CD4-positive, alpha-beta memory T cell (primary cell): ENCODE measurements around the gene BUB3. TPM values are rescaled to one million over a fixed set of nuclear protein-coding genes. Genes with fewer than 3 reads are reported as not detected.

Source experiments
- CTCF ChIA-PET: fragments of 350-600 bp; sonication (Branson Sonifier 250); formaldehyde crosslinking; loops from one replicate; lab custom pipeline; 2021; ENCODE audit warnings: inconsistent platforms; ENCODE audit not compliant: partially characterized antibody; lab: Charles Lee
- POLR2A ChIA-PET: fragments of 350-600 bp; sonication (Branson Sonifier 250); formaldehyde crosslinking; loops from one replicate; lab custom pipeline; 2021; ENCODE audit not compliant: partially characterized antibody; lab: Charles Lee
- DNase-seq, 5 donors: peaks; one replicate each; pipeline versions ENCODE4 v3.0.0 to v3.0.0-alpha.2; 2020 to 2022; ENCODE audit warnings: mixed read lengths in 1 of 5
- H3K27ac ChIP-seq: one replicate; pipeline ENCODE4 v1.7.0; 2013; ENCODE audit warnings: low read depth, low read length
- H3K27me3 ChIP-seq: 2 replicates; pipeline ENCODE4 v1.7.0; 2013; ENCODE audit warnings: mild to moderate bottlenecking, low read length, moderate library complexity; ENCODE audit not compliant: insufficient read depth
- H3K36me3 ChIP-seq: 2 replicates; pipeline ENCODE4 v1.7.0; 2013; ENCODE audit warnings: mild to moderate bottlenecking, low read length, moderate library complexity; ENCODE audit not compliant: insufficient read depth
- H3K4me1 ChIP-seq: 2 replicates; pipeline ENCODE4 v1.7.0; 2013; ENCODE audit warnings: mild to moderate bottlenecking, low read length, moderate library complexity; ENCODE audit not compliant: insufficient read depth
- H3K4me3 ChIP-seq, 2 donors: one replicate each; pipeline ENCODE4 v1.7.0; 2013; ENCODE audit warnings: low read length in 2 of 2, mild to moderate bottlenecking in 1 of 2
- H3K9me3 ChIP-seq, 2 donors: one replicate each; pipeline ENCODE4 v1.7.0; 2013; ENCODE audit warnings: low read length in 2 of 2, control low read depth in 1 of 2; ENCODE audit not compliant: control insufficient read depth in 1 of 2
- H3K27ac Mint-ChIP-seq, 7 donors: one replicate each; pipeline ENCODE4 v1.8.0; 2020 to 2021; ENCODE audit warnings: mixed read lengths in 7 of 7, mild to moderate bottlenecking in 6 of 7, inconsistent platforms in 3 of 7, moderate library complexity in 3 of 7
- H3K27me3 Mint-ChIP-seq, 2 donors: one replicate each; pipeline ENCODE4 v1.8.0; 2020 to 2021; ENCODE audit warnings: mixed read lengths in 2 of 2
- H3K36me3 Mint-ChIP-seq, 2 donors: one replicate each; pipeline ENCODE4 v1.8.0; 2020 to 2021; ENCODE audit warnings: mixed read lengths in 2 of 2, inconsistent platforms in 1 of 2, mild to moderate bottlenecking in 1 of 2
- H3K4me1 Mint-ChIP-seq, 4 donors: one replicate each; pipeline ENCODE4 v1.8.0; 2020 to 2021; ENCODE audit warnings: mixed read lengths in 4 of 4, mild to moderate bottlenecking in 1 of 4
- H3K4me3 Mint-ChIP-seq, 8 donors: one replicate each; pipeline ENCODE4 v1.8.0; 2020 to 2021; ENCODE audit warnings: mixed read lengths in 8 of 8, mild to moderate bottlenecking in 7 of 8, moderate library complexity in 6 of 8, inconsistent platforms in 3 of 8
- H3K9me3 Mint-ChIP-seq, 8 donors: one replicate each; pipeline ENCODE4 v1.8.0; 2020 to 2021; ENCODE audit warnings: mixed read lengths in 8 of 8, mild to moderate bottlenecking in 5 of 8, inconsistent platforms in 3 of 8, moderate library complexity in 1 of 8
- intact Hi-C: fragments of 100-400 bp; cut with micrococcal nuclease; formaldehyde crosslinking; loops from one replicate; pipeline ENCODE4 v1.15.1; 2023
- polyA plus RNA-seq, 2 donors: library from polyadenylated mRNA; unstranded; fragments of 300-500 nt; fragmentation: Illumina TruSeq; gene quantifications; one replicate each; pipeline ENCODE4 v1.2.3, GENCODE V29; 2021
- total RNA-seq, 2 experiments: library from RNA; stranded (reverse); gene quantifications; one replicate each; pipeline ENCODE4 v1.2.3, GENCODE V29; 2021

Gene BUB3
- total and polyA plus RNA-seq, 4 experiments from 2014 or later: 162 to 371 (median 197) TPM

GRCh38 chr10:123136221-123136805 is 17.9 kb upstream of the BUB3 start:
- H3K4me3 Mint-ChIP-seq: peak overlapping the region; percentile 63 to 92 (median 84)
- Histone ChIP-seq H3K4me1 (peaks cover 67% of the 10 kb centered on the region), H3K4me3 (peak overlapping the region in 1 of 2 donors; percentile 45), H3K27me3 (peaks cover 67% of the 10 kb centered on the region), H3K36me3 (no peaks in the 10 kb centered on the region), H3K9me3 (no peaks in the 10 kb centered on the region), H3K27ac (no peak overlapping the region)
- peaks cover 58 to 68% of the 10 kb centered on the region in 2 donors for H3K27me3 Mint-ChIP-seq
- peaks cover 23 to 78% (median 48%) of the 10 kb centered on the region in 4 donors for H3K4me1 Mint-ChIP-seq
- CTCF ChIA-PET: no interaction called here
- H3K27ac Mint-ChIP-seq: peak overlapping the region in 1 of 7 donors; percentile 77
- peaks cover 0 to 14% (median 0%) of the 10 kb centered on the region in 8 donors for H3K9me3 Mint-ChIP-seq
- peaks cover 0 to 3% of the 10 kb centered on the region in 2 donors for H3K36me3 Mint-ChIP-seq
- POLR2A ChIA-PET: no interaction called here
- intact Hi-C loops: loop anchor here (2.0 to 10.0 kb wide), 2 partner anchors 18 to 572 kb away; partner anchors contain the start of genes BUB3 and DMBT1
- DNase-seq: peak in 1 of 5 donors; percentile 37

GRCh38 chr10:123136806-123137642 is 17.2 kb upstream of the BUB3 start:
- Mint-ChIP-seq H3K9me3 (peaks cover 0 to 14% (median 0%) of the 10 kb centered on the region in 8 donors), H3K27ac (peak overlapping the region in 3 of 7 donors; percentile 37 to 88 (median 77)), H3K4me1 (peaks cover 27 to 81% (median 50%) of the 10 kb centered on the region in 4 donors), H3K27me3 (peaks cover 62 to 71% of the 10 kb centered on the region in 2 donors), H3K4me3 (peak overlapping the region; percentile 72 to 92 (median 85)), H3K36me3 (peaks cover 0 to 3% of the 10 kb centered on the region in 2 donors)
- Histone ChIP-seq H3K4me1 (peaks cover 70% of the 10 kb centered on the region), H3K27me3 (peaks cover 71% of the 10 kb centered on the region), H3K9me3 (no peaks in the 10 kb centered on the region), H3K4me3 (peak overlapping the region in 1 of 2 donors; percentile 45), H3K27ac (no peak overlapping the region), H3K36me3 (no peaks in the 10 kb centered on the region)
- ChIA-PET CTCF (no interaction called here), POLR2A (no interaction called here)
- intact Hi-C loops: loop anchor here (2.0 to 10.0 kb wide), 2 partner anchors 18 to 572 kb away; partner anchors contain the start of genes BUB3 and DMBT1
- DNase-seq: peak in 3 of 5 donors; percentile 33 to 38 (median 36)

GRCh38 chr10:123139165-123139520 is 15.1 kb upstream of the BUB3 start:
- H3K4me3 Mint-ChIP-seq: peak overlapping the region in 4 of 8 donors; percentile 26 to 78 (median 48)
- H3K36me3 ChIP-seq: no peaks in the 10 kb centered on the region
- peaks cover 0 to 17% (median 0%) of the 10 kb centered on the region in 8 donors for H3K9me3 Mint-ChIP-seq
- H3K27me3 Mint-ChIP-seq: peaks cover 57 to 66% of the 10 kb centered on the region in 2 donors
- peaks cover 73% of the 10 kb centered on the region for H3K27me3 ChIP-seq
- H3K4me3 ChIP-seq: no peak overlapping the region
- no peaks in the 10 kb centered on the region for H3K9me3 ChIP-seq
- H3K27ac Mint-ChIP-seq: peak overlapping the region in 2 of 7 donors; percentile 45 to 67
- intact Hi-C loops: loop anchor here (10.0 kb wide), 1 partner anchor 574 kb away; the partner anchor contains the start of gene DMBT1
- H3K27ac ChIP-seq: no peak overlapping the region
- H3K4me1 ChIP-seq: peaks cover 75% of the 10 kb centered on the region
- ChIA-PET CTCF (interaction anchor here (1.1 to 3.9 kb wide), 3 partner anchors 8 to 21 kb away, joined by 3 to 15 read pairs (median 3); no protein-coding TSS in a partner anchor), POLR2A (interaction anchor here (1.0 kb wide), 1 partner anchor 12 kb away, joined by 3 read pairs; no protein-coding TSS in a partner anchor)
- peaks cover 0 to 1% of the 10 kb centered on the region in 2 donors for H3K36me3 Mint-ChIP-seq
- no peak for DNase-seq
- peaks cover 24 to 81% (median 49%) of the 10 kb centered on the region in 4 donors for H3K4me1 Mint-ChIP-seq

GRCh38 chr10:123139521-123140163 is 14.6 kb upstream of the BUB3 start:
- Mint-ChIP-seq H3K9me3 (peaks cover 0 to 12% (median 0%) of the 10 kb centered on the region in 8 donors), H3K27me3 (peaks cover 57 to 67% of the 10 kb centered on the region in 2 donors), H3K4me1 (peaks cover 22 to 81% (median 50%) of the 10 kb centered on the region in 4 donors), H3K4me3 (peak overlapping the region in 6 of 8 donors; percentile 14 to 78 (median 39)), H3K36me3 (peaks cover 0 to 1% of the 10 kb centered on the region in 2 donors), H3K27ac (peak overlapping the region in 1 of 7 donors; percentile 67)
- Histone ChIP-seq H3K4me3 (no peak overlapping the region), H3K27me3 (peaks cover 73% of the 10 kb centered on the region), H3K27ac (no peak overlapping the region), H3K9me3 (no peaks in the 10 kb centered on the region), H3K36me3 (no peaks in the 10 kb centered on the region), H3K4me1 (peaks cover 75% of the 10 kb centered on the region)
- no peak for DNase-seq
- CTCF ChIA-PET: interaction anchor here (1.1 to 3.9 kb wide), 4 partner anchors 9 to 241 kb away, joined by 3 to 15 read pairs (median 3); no protein-coding TSS in a partner anchor
- intact Hi-C loops: loop anchor here (10.0 kb wide), 1 partner anchor 575 kb away; the partner anchor contains the start of gene DMBT1
- POLR2A ChIA-PET: interaction anchor here (1.8 kb wide), 1 partner anchor 15 kb away, joined by 6 read pairs; the partner anchor contains the start of gene BUB3

- peaks cover 75% of the 10 kb centered on the region for H3K4me1 ChIP-seq
These were observed 13.8 kb upstream of the BUB3 start for GRCh38 chr10:123140164-123140982.

More at GRCh38 chr10:123140164-123140982, 13.8 kb upstream of the BUB3 start:
- peaks cover 0 to 12% (median 0%) of the 10 kb centered on the region in 8 donors for H3K9me3 Mint-ChIP-seq
- H3K36me3 Mint-ChIP-seq: peaks cover 0 to 1% of the 10 kb centered on the region in 2 donors
- H3K4me3 ChIP-seq: no peak overlapping the region
- POLR2A ChIA-PET: interaction anchor here (1.8 kb wide), 2 partner anchors 10 to 14 kb away, joined by 6 to 7 read pairs; partner anchors contain the start of gene BUB3
- CTCF ChIA-PET: interaction anchor here (1.1 to 3.9 kb wide), 3 partner anchors 9 to 240 kb away, joined by 3 to 15 read pairs (median 3); no protein-coding TSS in a partner anchor
- H3K4me1 Mint-ChIP-seq: peaks cover 27 to 85% (median 55%) of the 10 kb centered on the region in 4 donors
- intact Hi-C loops: no loop called here
- DNase-seq: peak in 1 of 5 donors; percentile 26
- H3K27me3 ChIP-seq: peaks cover 73% of the 10 kb centered on the region
- no peak overlapping the region for H3K27ac ChIP-seq
- H3K36me3 ChIP-seq: no peaks in the 10 kb centered on the region
- peak overlapping the region in 1 of 7 donors; percentile 67 for H3K27ac Mint-ChIP-seq
- no peaks in the 10 kb centered on the region for H3K9me3 ChIP-seq
- peaks cover 61 to 74% of the 10 kb centered on the region in 2 donors for H3K27me3 Mint-ChIP-seq
- H3K4me3 Mint-ChIP-seq: peak overlapping the region in 7 of 8 donors; percentile 14 to 78 (median 56)
